Hematopoietic multipotent progenitor cell treated with erythropoietin and hydrocortisone succinate and interleukin-3 and kit ligand, for 8 days (in vitro differentiated cells): Measurements from ENCODE around the gene LRP1B.
"Not testable (repeated sequence)": the region's sequence is repeated elsewhere in the genome, so short reads cannot be mapped to it uniquely, and the experiment has no call there.

Source experiments
- DNase-seq: peaks from one replicate; pipeline ENCODE4 v3.0.0-alpha.2; 2015

Gene LRP1B

GRCh38 chr2:142100139-142100873 lies 30.5 kb downstream of the LRP1B start:
- no peak for DNase-seq

GRCh38 chr2:142097711-142098110 lies 33.1 kb downstream of the LRP1B start:
- DNase-seq, result no peak

- DNase-seq, result no peak
Measured at GRCh38 chr2:142095647-142096046, 35.2 kb downstream of the LRP1B start.

- DNase-seq, result no peak
Measured at GRCh38 chr2:142094233-142094632, 36.6 kb downstream of the LRP1B start.

GRCh38 chr2:142088058-142088568 lies 42.7 kb downstream of the LRP1B start:
- DNase-seq, result no peak

GRCh38 chr2:142087585-142087984 lies 43.2 kb downstream of the LRP1B start:
- DNase-seq, result not testable (repeated sequence)

GRCh38 chr2:142082368-142082767 lies 48.4 kb downstream of the LRP1B start:
- DNase-seq, result no peak

GRCh38 chr2:142076317-142076716 lies 54.5 kb downstream of the LRP1B start:
- no peak for DNase-seq

- DNase-seq, result no peak
Measured at GRCh38 chr2:142075826-142076225, 55.0 kb downstream of the LRP1B start.

- DNase-seq, result no peak
Measured at GRCh38 chr2:142069251-142069888, 61.4 kb downstream of the LRP1B start.

GRCh38 chr2:142065700-142066099 lies 65.1 kb downstream of the LRP1B start:
- no peak for DNase-seq

- no peak for DNase-seq
Measured at GRCh38 chr2:142065156-142065555, 65.7 kb downstream of the LRP1B start.

- DNase-seq, result no peak
Measured at GRCh38 chr2:142061733-142062132, 69.1 kb downstream of the LRP1B start.

GRCh38 chr2:142058149-142058548 lies 72.7 kb downstream of the LRP1B start:
- DNase-seq, result no peak

GRCh38 chr2:142056784-142057183 lies 74.0 kb downstream of the LRP1B start:
- no peak for DNase-seq

- no peak for DNase-seq
Measured at GRCh38 chr2:142052220-142052863, 78.5 kb downstream of the LRP1B start.

GRCh38 chr2:142048581-142048980 lies 82.2 kb downstream of the LRP1B start:
- no peak for DNase-seq

- no peak for DNase-seq
Measured at GRCh38 chr2:142045641-142046040, 85.2 kb downstream of the LRP1B start.

- no peak for DNase-seq
Measured at GRCh38 chr2:142044197-142044596, 86.6 kb downstream of the LRP1B start.

GRCh38 chr2:142042536-142043199 lies 88.1 kb downstream of the LRP1B start:
- no peak for DNase-seq

GRCh38 chr2:142041996-142042395 lies 88.8 kb downstream of the LRP1B start:
- DNase-seq, result no peak

- DNase-seq, result no peak
Measured at GRCh38 chr2:142041105-142041504, 89.7 kb downstream of the LRP1B start.

GRCh38 chr2:142040556-142040955 lies 90.3 kb downstream of the LRP1B start:
- DNase-seq, result no peak
